Gastrocnemius medialis (tissue), 4 donors: ENCODE measurements around the gene PIP4K2C.
"Not testable (repeated sequence)": the region's sequence is repeated elsewhere in the genome, so short reads cannot be mapped to it uniquely, and the experiment has no call there.

Experiments
- POLR2A ChIP-seq, 2 donors: fragments of 450-650 bp; IDR thresholded peaks; one replicate each; pipeline ENCODE4 v1.6.1; 2017; ENCODE audit warnings: antibody characterized with exemption in 2 of 2, mild to moderate bottlenecking in 2 of 2, moderate library complexity in 2 of 2
- TF ChIP-seq, protein P1 (sequence below), 5 experiments: fragments of 450-650 bp in 3 of 5; fragments of 200-600 bp in 2 of 5; sonication (generic) in 2 of 5; IDR thresholded peaks in 4 of 5; conservative IDR thresholded peaks in 1 of 5; 1 replicate in 4 of 5; 2 replicates in 1 of 5; pipeline ENCODE4 v1.5.1; 2016 to 2019; ENCODE audit warnings: antibody characterized with exemption in 5 of 5, mild to moderate bottlenecking in 3 of 5, moderate library complexity in 3 of 5

DNA sequence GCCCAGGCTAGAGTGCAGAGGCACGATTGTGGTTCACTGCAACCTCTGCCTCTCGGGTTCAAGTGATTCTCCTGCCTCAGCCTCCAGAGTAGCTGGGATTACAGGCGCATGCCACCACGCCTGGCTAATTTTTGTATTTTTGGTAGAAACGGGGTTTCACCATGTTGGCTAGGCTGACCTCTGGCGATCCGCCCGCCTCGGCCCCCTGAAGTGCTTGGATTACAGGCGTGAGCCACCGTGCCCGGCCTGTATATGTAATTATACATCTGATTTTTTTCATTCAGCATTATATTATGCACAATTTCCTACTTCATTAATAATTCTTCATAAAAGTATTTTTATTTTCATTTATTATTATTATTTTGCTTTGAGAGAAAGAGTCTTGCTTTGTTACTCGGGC lies 20.6 kb upstream of the PIP4K2C start:
- not testable (repeated sequence) for TF ChIP-seq POLR2A (IDR thresholded peaks at IDR 0.05)
- TF ChIP-seq, protein P1, sequence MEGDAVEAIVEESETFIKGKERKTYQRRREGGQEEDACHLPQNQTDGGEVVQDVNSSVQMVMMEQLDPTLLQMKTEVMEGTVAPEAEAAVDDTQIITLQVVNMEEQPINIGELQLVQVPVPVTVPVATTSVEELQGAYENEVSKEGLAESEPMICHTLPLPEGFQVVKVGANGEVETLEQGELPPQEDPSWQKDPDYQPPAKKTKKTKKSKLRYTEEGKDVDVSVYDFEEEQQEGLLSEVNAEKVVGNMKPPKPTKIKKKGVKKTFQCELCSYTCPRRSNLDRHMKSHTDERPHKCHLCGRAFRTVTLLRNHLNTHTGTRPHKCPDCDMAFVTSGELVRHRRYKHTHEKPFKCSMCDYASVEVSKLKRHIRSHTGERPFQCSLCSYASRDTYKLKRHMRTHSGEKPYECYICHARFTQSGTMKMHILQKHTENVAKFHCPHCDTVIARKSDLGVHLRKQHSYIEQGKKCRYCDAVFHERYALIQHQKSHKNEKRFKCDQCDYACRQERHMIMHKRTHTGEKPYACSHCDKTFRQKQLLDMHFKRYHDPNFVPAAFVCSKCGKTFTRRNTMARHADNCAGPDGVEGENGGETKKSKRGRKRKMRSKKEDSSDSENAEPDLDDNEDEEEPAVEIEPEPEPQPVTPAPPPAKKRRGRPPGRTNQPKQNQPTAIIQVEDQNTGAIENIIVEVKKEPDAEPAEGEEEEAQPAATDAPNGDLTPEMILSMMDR (IDR thresholded peaks at IDR 0.05 in 4 of 5, conservative IDR thresholded peaks at IDR 0.05 in 1 of 5) = not testable (repeated sequence)
